Measurements from ENCODE around the gene LTBP1. TPM values are rescaled to one million over a fixed set of nuclear protein-coding genes. Genes with fewer than 3 reads are reported as not detected.

The LTBP1 gene
- total and polyA plus RNA-seq, 10 of the 15 experiments (the other 5 are each of a cell fraction or from before 2014, with no cell fraction given) = 0.01 to 0.28 (median 0.12) TPM; not detected in 2

- H2AFZ ChIP-seq (ENCODE audit: control insufficient read depth, low read depth, low read length) = no peak overlapping the region
- H3K4me1 ChIP-seq (ENCODE audit: control insufficient read depth, insufficient read depth, low read length) = no peaks in the 10 kb centered on the region
- ChIA-PET CTCF (interaction anchor here (0.7 to 1.7 kb wide), 2 partner anchors 14 to 37 kb away, joined by 3 to 5 read pairs; no protein-coding TSS in a partner anchor), POLR2A (interaction anchor here (0.6 kb wide), 1 partner anchor 470 kb away, joined by 3 read pairs; no protein-coding TSS in a partner anchor), SMC1A (ENCODE audit: uncharacterized antibody, unreplicated experiment) (interaction anchor here (0.8 to 1.0 kb wide), 3 partner anchors 14 to 585 kb away, joined by 3 read pairs; no protein-coding TSS in a partner anchor), RAD21 (ENCODE audit: unreplicated experiment) (interaction anchor here (1.2 kb wide), 1 partner anchor 12 kb away, joined by 3 read pairs; no protein-coding TSS in a partner anchor)
- no peak for TF ChIP-seq STAT3 (IDR thresholded peaks at IDR 0.05; ENCODE audit: low read depth, low read length)
- 78% methylated on average over 6 of the region's 6 CpGs for WGBS (ENCODE audit: insufficient coverage, insufficient replicate concordance, low lambda C conversion rate, missing lambda C conversion rate)
- intact Hi-C loops (cut with micrococcal nuclease; ENCODE audit: unreplicated experiment) (no loop called here), in situ Hi-C loops (cut with MboI) (no loop called here)
- H3K9me3 ChIP-seq (replicated peaks; ENCODE audit: control insufficient read depth, insufficient read depth, low read length) = peaks cover 3% of the 10 kb centered on the region; the same call in 2 of the 3 replicates
- DNase-seq (ENCODE audit: low read depth, low spot score) = no peak
- no peaks in the 10 kb centered on the region for H3K36me3 ChIP-seq (ENCODE audit: control insufficient read depth in 2 of 2, insufficient read depth in 2 of 2, low read length in 1 of 2)
- no peak overlapping the region for H3K9ac ChIP-seq (ENCODE audit: control insufficient read depth, insufficient read depth, low read length)
- FAIRE-seq = no peak
- H3K27ac ChIP-seq (ENCODE audit: control insufficient read depth, insufficient read depth) = no peak overlapping the region
- no peak overlapping the region for H3K4me2 ChIP-seq (ENCODE audit: control insufficient read depth, insufficient read depth)
- H3K79me2 ChIP-seq (ENCODE audit: control insufficient read depth, insufficient read depth, low read length) = no peaks in the 10 kb centered on the region
- no TSS peak for BruUV-seq (replicated peaks)
- no peak overlapping the region for H3K4me3 ChIP-seq
- no peaks in the 10 kb centered on the region for H4K20me1 ChIP-seq (ENCODE audit: control insufficient read depth, insufficient read depth)
- no peaks in the 10 kb centered on the region for H3K27me3 ChIP-seq (replicated peaks in 1 of 2; ENCODE audit: control insufficient read depth in 2 of 2, insufficient read depth in 2 of 2, low read length in 1 of 2)
- no peak for ATAC-seq
Measured at GRCh38 chr2:33358878-33359277, 412.1 kb downstream of the LTBP1 start.

- in situ Hi-C loops (cut with MboI) (no loop called here), intact Hi-C loops (cut with micrococcal nuclease; ENCODE audit: unreplicated experiment) (no loop called here)
- H3K4me3 ChIP-seq = no peak overlapping the region
- ChIA-PET RAD21 (ENCODE audit: unreplicated experiment) (no interaction called here), POLR2A (no interaction called here), CTCF (no interaction called here), SMC1A (ENCODE audit: uncharacterized antibody, unreplicated experiment) (no interaction called here)
- no peaks in the 10 kb centered on the region for H3K4me1 ChIP-seq (ENCODE audit: control insufficient read depth, insufficient read depth, low read length)
- H3K27ac ChIP-seq (ENCODE audit: control insufficient read depth, insufficient read depth) = no peak overlapping the region
- no peaks in the 10 kb centered on the region for H3K79me2 ChIP-seq (ENCODE audit: control insufficient read depth, insufficient read depth, low read length)
- H3K9me3 ChIP-seq (replicated peaks; ENCODE audit: control insufficient read depth, insufficient read depth, low read length) = no peaks in the 10 kb centered on the region
- H3K36me3 ChIP-seq (ENCODE audit: control insufficient read depth in 2 of 2, insufficient read depth in 2 of 2, low read length in 1 of 2) = no peaks in the 10 kb centered on the region
- no peaks in the 10 kb centered on the region for H4K20me1 ChIP-seq (ENCODE audit: control insufficient read depth, insufficient read depth)
- DNase-seq (ENCODE audit: low read depth, low spot score) (no peak), ATAC-seq (no peak), FAIRE-seq (no peak)
- peaks cover 2 to 3% of the 10 kb centered on the region in 2 experiments; a peak in 3 of 4 replicates for H3K27me3 ChIP-seq (replicated peaks in 1 of 2; ENCODE audit: control insufficient read depth in 2 of 2, insufficient read depth in 2 of 2, low read length in 1 of 2)
- no peak overlapping the region for H3K4me2 ChIP-seq (ENCODE audit: control insufficient read depth, insufficient read depth)
- 18% methylated on average over 5 of the region's 5 CpGs for WGBS (ENCODE audit: insufficient coverage, insufficient replicate concordance, low lambda C conversion rate, missing lambda C conversion rate)
- no peak overlapping the region for H2AFZ ChIP-seq (ENCODE audit: control insufficient read depth, low read depth, low read length)
- H3K9ac ChIP-seq (ENCODE audit: control insufficient read depth, insufficient read depth, low read length) = no peak overlapping the region
- no TSS peak for BruUV-seq (replicated peaks)
- no peak for TF ChIP-seq TBL1XR1 (IDR thresholded peaks at IDR 0.05; ENCODE audit: low read depth, low read length)
- no peak for TF ChIP-seq JUNB (IDR thresholded peaks at IDR 0.05)
- no peak for TF ChIP-seq TCF12 (IDR thresholded peaks at IDR 0.05; ENCODE audit: low read depth, low read length)
- TF ChIP-seq, protein P1, sequence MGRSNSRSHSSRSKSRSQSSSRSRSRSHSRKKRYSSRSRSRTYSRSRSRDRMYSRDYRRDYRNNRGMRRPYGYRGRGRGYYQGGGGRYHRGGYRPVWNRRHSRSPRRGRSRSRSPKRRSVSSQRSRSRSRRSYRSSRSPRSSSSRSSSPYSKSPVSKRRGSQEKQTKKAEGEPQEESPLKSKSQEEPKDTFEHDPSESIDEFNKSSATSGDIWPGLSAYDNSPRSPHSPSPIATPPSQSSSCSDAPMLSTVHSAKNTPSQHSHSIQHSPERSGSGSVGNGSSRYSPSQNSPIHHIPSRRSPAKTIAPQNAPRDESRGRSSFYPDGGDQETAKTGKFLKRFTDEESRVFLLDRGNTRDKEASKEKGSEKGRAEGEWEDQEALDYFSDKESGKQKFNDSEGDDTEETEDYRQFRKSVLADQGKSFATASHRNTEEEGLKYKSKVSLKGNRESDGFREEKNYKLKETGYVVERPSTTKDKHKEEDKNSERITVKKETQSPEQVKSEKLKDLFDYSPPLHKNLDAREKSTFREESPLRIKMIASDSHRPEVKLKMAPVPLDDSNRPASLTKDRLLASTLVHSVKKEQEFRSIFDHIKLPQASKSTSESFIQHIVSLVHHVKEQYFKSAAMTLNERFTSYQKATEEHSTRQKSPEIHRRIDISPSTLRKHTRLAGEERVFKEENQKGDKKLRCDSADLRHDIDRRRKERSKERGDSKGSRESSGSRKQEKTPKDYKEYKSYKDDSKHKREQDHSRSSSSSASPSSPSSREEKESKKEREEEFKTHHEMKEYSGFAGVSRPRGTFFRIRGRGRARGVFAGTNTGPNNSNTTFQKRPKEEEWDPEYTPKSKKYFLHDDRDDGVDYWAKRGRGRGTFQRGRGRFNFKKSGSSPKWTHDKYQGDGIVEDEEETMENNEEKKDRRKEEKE (IDR thresholded peaks at IDR 0.05) = no peak
- no peak for TF ChIP-seq ZZZ3 (IDR thresholded peaks at IDR 0.05; ENCODE audit: control insufficient read depth, insufficient read length, low read depth)
- no peak for TF ChIP-seq WRNIP1 (IDR thresholded peaks at IDR 0.05; ENCODE audit: borderline replicate concordance, low read depth, low read length)
- TF ChIP-seq KDM1A (IDR thresholded peaks at IDR 0.05; ENCODE audit: borderline replicate concordance) = no peak
- TF ChIP-seq, protein P2, sequence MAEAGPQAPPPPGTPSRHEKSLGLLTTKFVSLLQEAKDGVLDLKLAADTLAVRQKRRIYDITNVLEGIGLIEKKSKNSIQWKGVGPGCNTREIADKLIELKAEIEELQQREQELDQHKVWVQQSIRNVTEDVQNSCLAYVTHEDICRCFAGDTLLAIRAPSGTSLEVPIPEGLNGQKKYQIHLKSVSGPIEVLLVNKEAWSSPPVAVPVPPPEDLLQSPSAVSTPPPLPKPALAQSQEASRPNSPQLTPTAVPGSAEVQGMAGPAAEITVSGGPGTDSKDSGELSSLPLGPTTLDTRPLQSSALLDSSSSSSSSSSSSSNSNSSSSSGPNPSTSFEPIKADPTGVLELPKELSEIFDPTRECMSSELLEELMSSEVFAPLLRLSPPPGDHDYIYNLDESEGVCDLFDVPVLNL (IDR thresholded peaks at IDR 0.05; ENCODE audit: low read depth, low read length) = no peak
- TF ChIP-seq HCFC1 (IDR thresholded peaks at IDR 0.05; ENCODE audit: low read length) = no peak
- TF ChIP-seq BMI1 (IDR thresholded peaks at IDR 0.05; ENCODE audit: borderline replicate concordance) = no peak
- no peak for TF ChIP-seq NFYB (IDR thresholded peaks at IDR 0.05; ENCODE audit: insufficient read depth, low read depth, low read length)
Measured at GRCh38 chr2:33363325-33364298, 416.9 kb downstream of the LTBP1 start.

Measured in GM12878 (cell line).